Stimulated activated CD8-positive, alpha-beta memory T cell treated with anti-CD3 and anti-CD28 coated beads, Interleukin-7, amount 100 ng/mL, for 4 hours (primary cell): Measurements from ENCODE around the gene ATL1.
"Not testable (repeated sequence)": the region's sequence is repeated elsewhere in the genome, so short reads cannot be mapped to it uniquely, and the experiment has no call there.

Experiments used
- DNase-seq, 2 donors: peaks; one replicate each; pipeline ENCODE4 v3.0.0-alpha.2; 2020; ENCODE audit warnings: low read depth in 2 of 2

The ATL1 gene

GRCh38 chr14:50534416-50534815 is 25.5 kb upstream of the ATL1 start:
- no peak for DNase-seq

GRCh38 chr14:50534997-50535396 is 24.9 kb upstream of the ATL1 start:
- DNase-seq = no peak

- not testable (repeated sequence) for DNase-seq
Observed at GRCh38 chr14:50538034-50538433, 21.9 kb upstream of the ATL1 start.

GRCh38 chr14:50539051-50539450 is 20.9 kb upstream of the ATL1 start:
- DNase-seq = no peak

GRCh38 chr14:50541159-50541567 is 18.8 kb upstream of the ATL1 start:
- DNase-seq = no peak

GRCh38 chr14:50542941-50543418 is 17.0 kb upstream of the ATL1 start:
- DNase-seq = peak in 1 of 2 donors; percentile 12

GRCh38 chr14:50544911-50545310 is 15.0 kb upstream of the ATL1 start:
- DNase-seq = no peak

- no peak for DNase-seq
Observed at GRCh38 chr14:50545618-50546017, 14.3 kb upstream of the ATL1 start.

GRCh38 chr14:50550294-50550693 is 9.7 kb upstream of the ATL1 start:
- DNase-seq = no peak

- DNase-seq = no peak
Observed at GRCh38 chr14:50551877-50552276, 8.1 kb upstream of the ATL1 start.

GRCh38 chr14:50552796-50553195 is 7.1 kb upstream of the ATL1 start:
- DNase-seq = not testable (repeated sequence)

GRCh38 chr14:50560931-50561285 is 963 bp downstream of the ATL1 start:
- peak; percentile 52 to 74 for DNase-seq

- DNase-seq = no peak
Observed at GRCh38 chr14:50562841-50563240, 2.9 kb downstream of the ATL1 start.

GRCh38 chr14:50569714-50570274 is 9.8 kb downstream of the ATL1 start:
- no peak for DNase-seq

GRCh38 chr14:50573862-50574261 is 13.9 kb downstream of the ATL1 start:
- no peak for DNase-seq

GRCh38 chr14:50575769-50576168 is 15.8 kb downstream of the ATL1 start:
- no peak for DNase-seq

GRCh38 chr14:50577982-50578381 is 18.0 kb downstream of the ATL1 start:
- DNase-seq = no peak

GRCh38 chr14:50578433-50578832 is 18.5 kb downstream of the ATL1 start:
- DNase-seq = no peak

- no peak for DNase-seq
Observed at GRCh38 chr14:50590464-50590863, 30.5 kb downstream of the ATL1 start.

- DNase-seq = no peak
Observed at GRCh38 chr14:50594577-50595316, 34.8 kb downstream of the ATL1 start.

- no peak for DNase-seq
Observed at GRCh38 chr14:50598765-50599164, 38.8 kb downstream of the ATL1 start.

GRCh38 chr14:50599700-50600444 is 39.9 kb downstream of the ATL1 start:
- DNase-seq = no peak

- no peak for DNase-seq
Observed at GRCh38 chr14:50600849-50601248, 40.9 kb downstream of the ATL1 start.
